Kidney epithelial cell (primary cell): Measurements from ENCODE around the gene GSTM1. TPM values are rescaled to one million over a fixed set of nuclear protein-coding genes. Genes with fewer than 3 reads are reported as not detected.

Experiments
- DNase-seq: peaks from one replicate; pipeline ENCODE4 v3.0.0-alpha.2; 2010; ENCODE audit warnings: low read depth
- H3K27me3 ChIP-seq: 2 replicates; pipeline ENCODE4 v1.6.0; 2011; ENCODE audit warnings: low read length; ENCODE audit not compliant: control insufficient read depth, insufficient read depth
- H3K36me3 ChIP-seq: 2 replicates; pipeline ENCODE4 v1.5.1; 2011; ENCODE audit warnings: low read length; ENCODE audit not compliant: control insufficient read depth, insufficient read depth
- H3K4me3 ChIP-seq: 2 replicates; pipeline ENCODE4 v1.5.1; 2011; ENCODE audit warnings: low read depth, mild to moderate bottlenecking, control low read depth, low read length
- CTCF ChIP-seq: IDR thresholded peaks from 2 replicates; pipeline ENCODE4 v1.5.1; 2011; ENCODE audit warnings: mild to moderate bottlenecking, moderate library complexity, low read length, control low read depth, inconsistent platforms; ENCODE audit not compliant: insufficient read depth, poor library complexity, severe bottlenecking
- total RNA-seq: library from RNA; depleted of rRNA; stranded (reverse); fragments of >200 nt; gene quantifications from 2 replicates; pipeline ENCODE4 v1.2.3, GENCODE V29; 2015

The GSTM1 gene
- total RNA-seq, 1 donor from 2014 or later, result 16.3 TPM

DNA sequence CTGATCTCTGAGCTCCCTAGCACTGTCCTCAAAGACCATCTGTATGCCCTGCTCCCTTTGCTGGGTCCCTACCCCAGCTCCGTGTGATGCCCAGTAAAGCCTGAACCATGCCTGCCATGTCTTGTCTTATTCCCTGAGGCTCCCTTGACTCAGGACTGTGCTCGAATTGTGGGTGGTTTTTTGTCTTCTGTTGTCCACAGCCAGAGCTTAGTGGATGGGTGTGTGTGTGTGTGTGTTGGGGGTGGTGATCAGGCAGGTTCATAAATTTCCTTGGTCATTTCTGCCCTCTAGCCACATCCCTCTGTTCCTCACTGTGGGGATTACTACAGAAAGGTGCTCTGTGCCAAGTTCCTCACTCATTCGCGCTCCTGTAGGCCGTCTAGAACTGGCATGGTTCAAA is 30.1 kb downstream of the GSTM1 start:
- no peak for DNase-seq
- TF ChIP-seq CTCF, result no peak
- Histone ChIP-seq H3K36me3 (no peaks in the 10 kb centered on the region), H3K4me3 (no peak overlapping the region), H3K27me3 (no peaks in the 10 kb centered on the region)

DNA sequence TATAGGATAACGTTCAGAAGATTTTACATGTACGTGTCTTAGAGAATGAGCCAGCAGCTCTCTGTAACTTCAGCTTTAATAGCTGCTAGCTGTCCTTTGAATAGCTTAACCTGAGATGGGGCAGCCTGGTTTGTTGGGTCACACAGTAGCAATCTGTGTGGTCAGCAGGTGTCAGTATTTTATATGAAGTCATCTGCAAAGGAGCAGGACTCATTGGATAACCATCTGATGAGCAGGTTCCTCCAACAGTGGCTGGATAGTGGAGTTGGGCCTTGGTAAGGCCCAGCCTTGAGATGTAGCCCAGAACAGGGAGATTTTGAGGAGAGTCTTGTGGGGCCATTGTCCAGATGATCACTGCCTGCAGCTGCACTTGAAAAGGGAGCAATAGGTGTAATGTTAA is 30.9 kb downstream of the GSTM1 start:
- H3K36me3 ChIP-seq, result no peaks in the 10 kb centered on the region
- no peak for DNase-seq
- peak; percentile 5 for TF ChIP-seq CTCF

GRCh38 chr1:109719337-109719837 is 31.8 kb downstream of the GSTM1 start:
- no peak for DNase-seq
- no peak for TF ChIP-seq CTCF
- H3K27me3 ChIP-seq, result no peaks in the 10 kb centered on the region

More for the DNA sequence above, 30.9 kb downstream of the GSTM1 start:
- Histone ChIP-seq H3K27me3 (no peaks in the 10 kb centered on the region), H3K4me3 (no peak overlapping the region)

GRCh38 chr1:109721042-109721441 is 33.4 kb downstream of the GSTM1 start:
- H3K4me3 ChIP-seq, result no peak overlapping the region
- no peaks in the 10 kb centered on the region for H3K36me3 ChIP-seq
- no peak for DNase-seq
- no peaks in the 10 kb centered on the region for H3K27me3 ChIP-seq
- TF ChIP-seq CTCF, result no peak

More at GRCh38 chr1:109719337-109719837, 31.8 kb downstream of the GSTM1 start:
- Histone ChIP-seq H3K4me3 (no peak overlapping the region), H3K36me3 (no peaks in the 10 kb centered on the region)

DNA sequence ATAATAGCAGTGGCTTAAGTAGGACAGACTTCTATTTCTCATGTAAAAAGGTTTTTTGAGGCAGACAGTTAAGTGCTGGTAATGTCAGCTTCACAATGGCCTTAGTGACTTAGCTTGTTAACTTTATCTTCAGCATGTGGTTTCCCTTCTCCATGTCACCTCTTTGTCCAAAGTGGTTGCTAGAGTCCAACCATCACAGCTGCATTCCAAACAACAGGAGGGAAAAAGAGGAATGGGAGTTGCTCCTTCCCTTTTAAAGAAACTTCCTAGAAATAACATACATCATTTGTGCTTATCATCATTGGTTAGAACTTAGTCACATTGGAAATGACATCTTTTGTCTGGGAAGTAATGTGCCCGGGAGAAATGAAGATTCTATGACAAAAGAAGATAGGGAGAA is 34.4 kb downstream of the GSTM1 start:
- H3K27me3 ChIP-seq, result no peaks in the 10 kb centered on the region
- H3K36me3 ChIP-seq, result no peaks in the 10 kb centered on the region
- no peak overlapping the region for H3K4me3 ChIP-seq
- no peak for DNase-seq
- TF ChIP-seq CTCF, result no peak
